CD14-positive monocyte (primary cell): ENCODE data around the gene FOS. TPM values are rescaled to one million over a fixed set of nuclear protein-coding genes. Genes with fewer than 3 reads are reported as not detected.
"Not testable (repeated sequence)": the region's sequence is repeated elsewhere in the genome, so short reads cannot be mapped to it uniquely, and the experiment has no call there.

Experiments used
- DNase-seq, 3 donors: peaks; one replicate each; pipeline ENCODE4 v3.0.0-alpha.2; 2011 to 2022
- H2AFZ ChIP-seq: 2 replicates; pipeline ENCODE4 v1.6.0; 2012; ENCODE audit warnings: mild to moderate bottlenecking, low read depth, low read length, inconsistent platforms; ENCODE audit not compliant: insufficient read depth, poor library complexity, severe bottlenecking
- H3K27ac ChIP-seq, 2 donors: 1 replicate in 1 of 2; 2 replicates in 1 of 2; pipeline ENCODE4 v1.5.1; 2012 to 2013; ENCODE audit warnings: low read length in 2 of 2, control low read depth in 1 of 2, inconsistent platforms in 1 of 2, low read depth in 1 of 2, mild to moderate bottlenecking in 1 of 2
- H3K27me3 ChIP-seq, 2 donors: one replicate each; pipeline versions ENCODE4 v1.6.0 to v1.6.1; 2011 to 2013; ENCODE audit warnings: low read length in 2 of 2; ENCODE audit not compliant: control insufficient read depth in 2 of 2, insufficient read depth in 2 of 2
- H3K36me3 ChIP-seq, 2 donors: replicated peaks in 1 of 2; 1 replicate in 1 of 2; 2 replicates in 1 of 2; pipeline versions ENCODE4 v1.5.1 to v1.6.1; 2012 to 2013; ENCODE audit warnings: low read length in 2 of 2, control low read depth in 1 of 2, inconsistent platforms in 1 of 2, mild to moderate bottlenecking in 1 of 2; ENCODE audit not compliant: insufficient read depth in 2 of 2, control insufficient read depth in 1 of 2
- H3K4me1 ChIP-seq, 2 donors: 1 replicate in 1 of 2; 2 replicates in 1 of 2; pipeline versions ENCODE4 v1.5.1 to v1.6.1; 2012 to 2013; ENCODE audit warnings: low read length in 2 of 2, control low read depth in 1 of 2, inconsistent platforms in 1 of 2, mild to moderate bottlenecking in 1 of 2, moderate library complexity in 1 of 2; ENCODE audit not compliant: insufficient read depth in 2 of 2, control insufficient read depth in 1 of 2
- H3K4me2 ChIP-seq: replicated peaks from 2 replicates; pipeline ENCODE3; 2012; ENCODE audit warnings: low read length, moderate library complexity, mild to moderate bottlenecking; ENCODE audit not compliant: poor library complexity, severe bottlenecking; ENCODE audit errors: extremely low read depth
- H3K4me3 ChIP-seq, 3 experiments: fragments of 200-600 bp in 1 of 3; sonication (generic) in 1 of 3; replicated peaks in 1 of 3; 1 replicate in 2 of 3; 2 replicates in 1 of 3; pipeline ENCODE4 v1.5.1; 2011 to 2013; ENCODE audit warnings: low read length in 3 of 3, mild to moderate bottlenecking in 3 of 3, control low read depth in 2 of 3, low read depth in 2 of 3, inconsistent platforms in 1 of 3, moderate library complexity in 1 of 3
- H3K79me2 ChIP-seq: 2 replicates; pipeline ENCODE4 v1.6.0; 2012; ENCODE audit warnings: mild to moderate bottlenecking, control low read depth, inconsistent platforms, low read length, moderate library complexity; ENCODE audit not compliant: insufficient read depth
- H3K9ac ChIP-seq: 2 replicates; pipeline ENCODE4 v1.6.0; 2017; ENCODE audit warnings: low read length, mild to moderate bottlenecking; ENCODE audit not compliant: insufficient read depth, poor library complexity, severe bottlenecking
- H3K9me3 ChIP-seq, 2 donors: replicated peaks in 1 of 2; 1 replicate in 1 of 2; 2 replicates in 1 of 2; pipeline versions ENCODE4 v1.5.1 to v1.6.1; 2012 to 2013; ENCODE audit warnings: low read length in 2 of 2, control low read depth in 1 of 2; ENCODE audit not compliant: control insufficient read depth in 1 of 2, insufficient read depth in 1 of 2
- H4K20me1 ChIP-seq: 2 replicates; pipeline ENCODE4 v1.6.0; 2012; ENCODE audit warnings: mild to moderate bottlenecking, low read length, control low read depth, moderate library complexity; ENCODE audit not compliant: insufficient read depth
- H3K27ac Mint-ChIP-seq, 7 donors: one replicate each; pipeline ENCODE4 v1.8.0; 2020; ENCODE audit warnings: mild to moderate bottlenecking in 7 of 7, mixed read lengths in 7 of 7, moderate library complexity in 6 of 7, inconsistent platforms in 2 of 7
- H3K27me3 Mint-ChIP-seq, 3 donors: one replicate each; pipeline ENCODE4 v1.8.0; 2021 to 2022; ENCODE audit warnings: low read depth in 3 of 3, mild to moderate bottlenecking in 3 of 3, mixed read lengths in 3 of 3, moderate library complexity in 3 of 3, inconsistent platforms in 1 of 3
- H3K36me3 Mint-ChIP-seq, 2 donors: one replicate each; pipeline ENCODE4 v1.8.0; 2020; ENCODE audit warnings: mixed read lengths in 2 of 2, inconsistent platforms in 1 of 2, mild to moderate bottlenecking in 1 of 2
- H3K4me1 Mint-ChIP-seq: one replicate; pipeline ENCODE4 v1.8.0; 2020; ENCODE audit warnings: mild to moderate bottlenecking, mixed read lengths
- H3K4me3 Mint-ChIP-seq, 2 donors: one replicate each; pipeline ENCODE4 v1.8.0; 2020; ENCODE audit warnings: mild to moderate bottlenecking in 2 of 2, mixed read lengths in 2 of 2, moderate library complexity in 1 of 2
- H3K9me3 Mint-ChIP-seq, 7 donors: one replicate each; pipeline ENCODE4 v1.8.0; 2020 to 2022; ENCODE audit warnings: mixed read lengths in 7 of 7, mild to moderate bottlenecking in 6 of 7, moderate library complexity in 6 of 7, inconsistent platforms in 2 of 7
- CTCF ChIP-seq: fragments of 200-600 bp; IDR thresholded peaks from one replicate; pipeline ENCODE4 v1.8.0; 2022; ENCODE audit warnings: antibody characterized with exemption, mild to moderate bottlenecking
- WGBS: methylation state at CpG from one replicate; pipeline ENCODE4 v1.1.5; 2013; ENCODE audit warnings: missing lambda C conversion rate; ENCODE audit not compliant: insufficient coverage; 5-methylcytosine and 5-hydroxymethylcytosine counted together
- intact Hi-C, 2 donors: fragments of 100-400 bp; cut with micrococcal nuclease; formaldehyde crosslinking; loops; one replicate each; pipeline versions ENCODE4 v1.15.0 to v1.15.1; 2023
- polyA plus RNA-seq, 3 donors: library from polyadenylated mRNA; depleted of rRNA in 1 of 3; unstranded in 2 of 3; stranded (reverse) in 1 of 3; fragments of 300-500 nt in 2 of 3; fragments of >200 nt in 1 of 3; fragmentation: Illumina TruSeq in 2 of 3; gene quantifications; 1 replicate in 2 of 3; 2 replicates in 1 of 3; pipeline ENCODE4 v1.2.3, GENCODE V29; 2012 to 2021

Gene FOS
- polyA plus RNA-seq, 3 donors = 4,403 to 5,159 (median 4,841) TPM

- Mint-ChIP-seq H3K36me3 (no peaks in the 10 kb centered on the region), H3K4me1 (peaks cover 41% of the 10 kb centered on the region), H3K9me3 (peaks cover 0 to 2% (median 0%) of the 10 kb centered on the region in 7 donors), H3K27me3 (no peaks in the 10 kb centered on the region), H3K4me3 (no peak overlapping the region), H3K27ac (peak overlapping the region in 4 of 7 donors; percentile 36 to 83 (median 73))
- Histone ChIP-seq H3K79me2 (no peaks in the 10 kb centered on the region), H3K27me3 (no peaks in the 10 kb centered on the region), H3K4me2 (no peak overlapping the region), H3K27ac (no peak overlapping the region), H3K36me3 (no peaks in the 10 kb centered on the region), H3K4me3 (no peak overlapping the region), H2AFZ (peak overlapping the region; percentile 48), H3K9me3 (no peaks in the 10 kb centered on the region), H3K4me1 (peaks cover 23 to 27% of the 10 kb centered on the region in 2 donors), H3K9ac (no peak overlapping the region), H4K20me1 (no peaks in the 10 kb centered on the region)
- WGBS = 17% methylated on average over 6 of the region's 12 CpGs
- intact Hi-C loops = loop anchor here (2.0 to 5.0 kb wide), 3 partner anchors 119 to 181 kb away; partner anchors contain the start of gene JDP2 (in 1 of the 2)
- peak; percentile 68 to 79 (median 77) for DNase-seq
- peak; percentile 87 for TF ChIP-seq CTCF
Measured at GRCh38 chr14:75307700-75308379, 29.2 kb downstream of the FOS start.

- Mint-ChIP-seq H3K4me1 (peaks cover 43% of the 10 kb centered on the region), H3K27ac (peak overlapping the region in 2 of 7 donors; percentile 50 to 89)
- H3K27me3 Mint-ChIP-seq, H3K27ac ChIP-seq, H3K9me3 Mint-ChIP-seq, H3K79me2 ChIP-seq, H3K4me3 Mint-ChIP-seq, H3K36me3 Mint-ChIP-seq, H3K9ac ChIP-seq, DNase-seq, H3K4me3 ChIP-seq, H3K36me3 ChIP-seq, H3K4me2 ChIP-seq, H3K9me3 ChIP-seq, H3K27me3 ChIP-seq, H2AFZ ChIP-seq, H4K20me1 ChIP-seq: not testable (repeated sequence)
- WGBS = 70% methylated on average over 2 of the region's 7 CpGs
- H3K4me1 ChIP-seq = peaks cover 28 to 31% of the 10 kb centered on the region in 2 donors
- intact Hi-C loops = loop anchor here (2.0 to 5.0 kb wide), 3 partner anchors 118 to 180 kb away; partner anchors contain the start of gene JDP2 (in 1 of the 2)
Measured at GRCh38 chr14:75308991-75309390, 30.4 kb downstream of the FOS start.

- not testable (repeated sequence) for H3K27ac ChIP-seq, H3K9me3 Mint-ChIP-seq
Measured at GRCh38 chr14:75309561-75309960, 30.9 kb downstream of the FOS start.

More at GRCh38 chr14:75309561-75309960, 30.9 kb downstream of the FOS start:
- not testable (repeated sequence) for H3K9me3 ChIP-seq, H3K36me3 Mint-ChIP-seq, H3K27me3 Mint-ChIP-seq, H3K4me2 ChIP-seq, H3K36me3 ChIP-seq, DNase-seq, H4K20me1 ChIP-seq, H3K79me2 ChIP-seq, H3K9ac ChIP-seq, H3K4me3 ChIP-seq, H3K27me3 ChIP-seq, H2AFZ ChIP-seq, H3K4me3 Mint-ChIP-seq
- H3K4me1 Mint-ChIP-seq = peaks cover 49% of the 10 kb centered on the region
- 99% methylated on average over 10 of the region's 14 CpGs for WGBS
- intact Hi-C loops = loop anchor here (2.0 to 5.0 kb wide), 3 partner anchors 118 to 179 kb away; partner anchors contain the start of gene JDP2 (in 1 of the 2)
- H3K27ac Mint-ChIP-seq = peak overlapping the region in 2 of 7 donors; percentile 36 to 46
- H3K4me1 ChIP-seq = peaks cover 30 to 33% of the 10 kb centered on the region in 2 donors
